K562 (cell line): Measurements from ENCODE around the gene CIAO3. TPM values are rescaled to one million over a fixed set of nuclear protein-coding genes. Genes with fewer than 3 reads are reported as not detected.

Experiments
- CTCF ChIP-seq, 3 experiments: IDR thresholded peaks in 2 of 3; conservative IDR thresholded peaks in 1 of 3; 2 replicates each; pipeline ENCODE4 v1.5.1; 2011 to 2012; ENCODE audit warnings: low read length in 3 of 3, mild to moderate bottlenecking in 3 of 3, control low read depth in 2 of 3, improper control_type of control experiment in 1 of 3, inconsistent platforms in 1 of 3, low read depth in 1 of 3, mixed read lengths in 1 of 3, moderate library complexity in 1 of 3; ENCODE audit not compliant: insufficient read depth in 2 of 3
- GABPB1 ChIP-seq: sonication (generic); formaldehyde crosslinking; IDR thresholded peaks from 2 replicates; pipeline ENCODE4 v1.8.0; 2022; ENCODE audit warnings: mild to moderate bottlenecking, missing genetic modification reagents
- NEUROD1 ChIP-seq: fragments of 150-350 bp; IDR thresholded peaks from 2 replicates; pipeline ENCODE4 v1.6.1; 2014; ENCODE audit warnings: borderline replicate concordance, low read length, low read depth; ENCODE audit not compliant: partially characterized antibody
- OTX1 ChIP-seq: fragments of 450-650 bp; formaldehyde crosslinking; IDR thresholded peaks from 2 replicates; pipeline ENCODE4 v1.4.0; 2022; ENCODE audit warnings: mild to moderate bottlenecking
- SAP30 ChIP-seq: fragments of 200-600 bp; sonication (generic); IDR thresholded peaks from 2 replicates; pipeline ENCODE4 v1.6.1; 2012; ENCODE audit warnings: borderline replicate concordance, low read depth, mild to moderate bottlenecking, moderate library complexity, low read length, control low read depth, inconsistent platforms; ENCODE audit not compliant: insufficient read depth, poor library complexity, severe bottlenecking
- THAP12 ChIP-seq: fragments of 250-450 bp; sonication (Bioruptor Pico); IDR thresholded peaks from 2 replicates; pipeline ENCODE4 v1.9.0; 2021; ENCODE audit warnings: mild to moderate bottlenecking, inconsistent platforms
- U2AF2 ChIP-seq: fragments of 200-400 bp; formaldehyde crosslinking; optimal IDR thresholded peaks from 2 replicates; pipeline ENCODE3; 2017; ENCODE audit warnings: low read depth, mild to moderate bottlenecking, low read length
- USF1 ChIP-seq: sonication (generic); formaldehyde crosslinking; IDR thresholded peaks from 2 replicates; pipeline ENCODE4 v1.9.0; 2022; ENCODE audit warnings: mild to moderate bottlenecking, missing genetic modification reagents
- ZBTB11 ChIP-seq, 3 experiments: fragments of 200-800 bp in 1 of 3; fragments of 250-450 bp in 1 of 3; fragments of 450-650 bp in 1 of 3; sonication (Bioruptor Pico) in 1 of 3; sonication (Bioruptor generic) in 1 of 3; formaldehyde crosslinking in 1 of 3; IDR thresholded peaks; 2 replicates each; pipeline versions ENCODE4 v1.6.1 to v1.8.0; 2016 to 2022; ENCODE audit warnings: mild to moderate bottlenecking in 2 of 3, missing genetic modification characterization in 2 of 3, missing compliant biosample characterization in 1 of 3, moderate library complexity in 1 of 3
- ZFX ChIP-seq: sonication (generic); formaldehyde crosslinking; IDR thresholded peaks from 2 replicates; pipeline ENCODE4 v1.8.0; 2022; ENCODE audit warnings: mild to moderate bottlenecking, missing genetic modification reagents, moderate library complexity
- ZNF12 ChIP-seq: sonication (generic); formaldehyde crosslinking; IDR thresholded peaks from 2 replicates; pipeline ENCODE4 v1.4.0; 2020; ENCODE audit warnings: mild to moderate bottlenecking, missing genetic modification reagents
- ZNF639 ChIP-seq, 2 experiments: fragments of 200-800 bp in 1 of 2; sonication (Bioruptor generic) in 1 of 2; sonication (generic) in 1 of 2; formaldehyde crosslinking in 1 of 2; IDR thresholded peaks in 1 of 2; conservative IDR thresholded peaks in 1 of 2; 2 replicates each; pipeline versions ENCODE4 v1.5.0 to v1.6.1; 2016 to 2020; ENCODE audit warnings: missing compliant biosample characterization in 1 of 2, missing genetic modification characterization in 1 of 2, missing genetic modification reagents in 1 of 2
- polyA plus RNA-seq, 8 experiments: library from polyadenylated mRNA; depleted of rRNA in 4 of 8; stranded (reverse) in 5 of 8; unstranded in 3 of 8; fragments of >200 nt; fragmentation: Nextera tagmentation in 2 of 8; fragmentation: Illumina TruSeq in 1 of 8; extraction: Ambion mirVana in 2 of 8; extraction: Trizol in 1 of 8; gene quantifications; 2 replicates each; pipeline versions ENCODE4 v1.2.1 to v1.2.3, GENCODE V29; 2011 to 2014; ENCODE audit warnings: inconsistent platforms in 1 of 8, missing spikeins in 1 of 8
- total RNA-seq, 7 experiments: library from RNA; depleted of rRNA in 6 of 7; stranded (reverse); fragments of >200 nt in 6 of 7; fragmentation: Illumina TruSeq in 2 of 7; extraction: Trizol in 2 of 7; gene quantifications; 2 replicates each; pipeline versions ENCODE4 v1.2.1 to v1.2.3, GENCODE V29; 2011 to 2021; ENCODE audit warnings: low replicate concordance in 1 of 7

Gene CIAO3
- total and polyA plus RNA-seq, 9 of the 15 experiments (the other 6 are each of a cell fraction or from before 2014, with no cell fraction given), result 2.2 to 35.6 (median 18.7) TPM

GRCh38 chr16:787321-787966 is 46.6 kb upstream of the CIAO3 start (continued):
- no peak for TF ChIP-seq ZNF639 (CRISPR knock-in tag; conservative IDR thresholded peaks at IDR 0.05 in 1 of 2, IDR thresholded peaks at IDR 0.05 in 1 of 2)
- no peak for TF ChIP-seq OTX1 (CRISPR knock-in tag)
- no peak for TF ChIP-seq NEUROD1
- 0 out of 6 replicates have a peak, but pooled peaks of 1 of the 3 experiments have one; percentile 0 for TF ChIP-seq CTCF (IDR thresholded peaks at IDR 0.05 in 2 of 3, conservative IDR thresholded peaks at IDR 0.05 in 1 of 3; ENCODE audit: insufficient read depth in 2 of 3, low read depth in 1 of 3, low read length in 3 of 3)
- peak; percentile 2 for TF ChIP-seq USF1 (CRISPR knock-in tag)
- no peak for TF ChIP-seq ZBTB11 (CRISPR knock-in tag; IDR thresholded peaks at IDR 0.05)
- peak; percentile 3; the same call in 1 of the 2 replicates for TF ChIP-seq ZFX
- peak; percentile 19; the same call in 1 of the 2 replicates for TF ChIP-seq ZNF12 (CRISPR knock-in tag)
- 0 out of 2 replicates have a peak, but pooled peaks have one; percentile 25 for TF ChIP-seq GABPB1 (CRISPR knock-in tag)
- no peak for TF ChIP-seq U2AF2
- TF ChIP-seq THAP12 (CRISPR knock-in tag), result peak; percentile 36; the same call in 1 of the 2 replicates
- no peak for TF ChIP-seq SAP30
